PC-9 (cell line): ENCODE measurements around the gene SEMA5A. TPM values are rescaled to one million over a fixed set of nuclear protein-coding genes. Genes with fewer than 3 reads are reported as not detected.

Experiments used
- BruUV-seq: library from RNA; stranded (reverse); fragments of 400-500 nt; replicated peaks from 2 replicates; lab custom pipeline; 2021; lab: Mats Ljungman, UMichigan
- CTCF ChIA-PET: fragments of 300-600 bp; sonication (Branson Sonifier 250); formaldehyde crosslinking; loops from one replicate; lab custom pipeline; 2022; ENCODE audit warnings: antibody characterized with exemption; lab: Charles Lee
- POLR2A ChIA-PET: fragments of 300-600 bp; sonication (Branson Sonifier 250); formaldehyde crosslinking; loops from one replicate; lab custom pipeline; 2022; ENCODE audit warnings: antibody characterized with exemption; ENCODE audit not compliant: unreplicated experiment; lab: Charles Lee
- DNase-seq, 2 experiments: peaks; one replicate each; pipeline versions ENCODE4 v3.0.0 to v3.0.0-alpha.2; 2015 to 2022; ENCODE audit warnings: mixed read lengths in 1 of 2
- H2AFZ ChIP-seq: fragments of 200-600 bp; sonication (generic); 2 replicates; pipeline ENCODE4 v1.8.1; 2017; ENCODE audit warnings: antibody characterized with exemption
- H3F3A ChIP-seq: fragments of 200-600 bp; sonication (generic); 2 replicates; pipeline ENCODE4 v1.8.1; 2017; ENCODE audit warnings: antibody characterized with exemption, mild to moderate bottlenecking, low read depth; ENCODE audit not compliant: insufficient read depth
- H3K27ac ChIP-seq: fragments of 200-600 bp; sonication (generic); 2 replicates; pipeline ENCODE4 v1.6.1; 2016; ENCODE audit warnings: mixed run types
- H3K27me3 ChIP-seq: fragments of 200-600 bp; sonication (generic); 2 replicates; pipeline ENCODE4 v1.6.1; 2016; ENCODE audit warnings: low read depth, mixed run types; ENCODE audit not compliant: insufficient read depth
- H3K36me3 ChIP-seq: fragments of 200-600 bp; sonication (generic); 2 replicates; pipeline ENCODE4 v1.6.1; 2016; ENCODE audit warnings: low read depth, mixed run types
- H3K4me1 ChIP-seq: fragments of 200-600 bp; sonication (generic); replicated peaks from 2 replicates; pipeline ENCODE4 v1.6.1; 2016; ENCODE audit warnings: mixed run types; ENCODE audit not compliant: insufficient read depth
- H3K4me2 ChIP-seq: fragments of 200-600 bp; sonication (generic); 2 replicates; pipeline ENCODE4 v1.6.1; 2017; ENCODE audit warnings: mixed run types
- H3K4me3 ChIP-seq: fragments of 200-600 bp; sonication (generic); 2 replicates; pipeline ENCODE4 v1.6.1; 2016; ENCODE audit warnings: mixed run types
- H3K79me2 ChIP-seq: fragments of 200-600 bp; sonication (generic); 2 replicates; pipeline ENCODE4 v1.6.1; 2017; ENCODE audit warnings: low read depth, mixed run types
- H3K9me2 ChIP-seq: fragments of 200-600 bp; sonication (generic); 2 replicates; pipeline ENCODE4 v1.8.1; 2017; ENCODE audit warnings: mild to moderate bottlenecking; ENCODE audit not compliant: insufficient read depth
- H3K9me3 ChIP-seq: fragments of 200-600 bp; sonication (generic); 2 replicates; pipeline ENCODE4 v1.8.1; 2016; ENCODE audit warnings: low read depth; ENCODE audit not compliant: insufficient read depth
- H4K20me1 ChIP-seq: fragments of 200-600 bp; sonication (generic); 2 replicates; pipeline ENCODE4 v1.8.1; 2017; ENCODE audit not compliant: insufficient read depth
- CTCF ChIP-seq: fragments of 200-600 bp; sonication (generic); conservative IDR thresholded peaks from 2 replicates; pipeline ENCODE4 v1.6.1; 2017; ENCODE audit warnings: mixed run types, antibody characterized with exemption, mild to moderate bottlenecking, moderate library complexity
- EZH2 ChIP-seq: fragments of 200-600 bp; sonication (generic); IDR thresholded peaks from 2 replicates; pipeline ENCODE4 v1.8.0; 2017; ENCODE audit warnings: antibody characterized with exemption, low read depth
- intact Hi-C: fragments of 100-400 bp; cut with micrococcal nuclease; formaldehyde crosslinking; loops from one replicate; pipeline ENCODE4 v1.10.0; 2022; ENCODE audit not compliant: unreplicated experiment
- total RNA-seq: library from RNA; stranded (reverse); gene quantifications from 2 replicates; pipeline ENCODE4 v1.2.3, GENCODE V29; 2021

The SEMA5A gene
- total RNA-seq, 1 experiment from 2014 or later, result not detected

- H2AFZ ChIP-seq, result no peak overlapping the region
- H3F3A ChIP-seq, result no peaks in the 10 kb centered on the region
- no peaks in the 10 kb centered on the region for H3K36me3 ChIP-seq
- no peaks in the 10 kb centered on the region for H4K20me1 ChIP-seq
- H3K27ac ChIP-seq, result no peak overlapping the region
- CTCF ChIA-PET, result no interaction called here
- POLR2A ChIA-PET, result no interaction called here
- H3K4me1 ChIP-seq, result no peaks in the 10 kb centered on the region
- no peak overlapping the region for H3K4me2 ChIP-seq
- no peak for DNase-seq
- no peaks in the 10 kb centered on the region for H3K9me2 ChIP-seq
- H3K27me3 ChIP-seq, result no peaks in the 10 kb centered on the region
- H3K79me2 ChIP-seq, result no peaks in the 10 kb centered on the region
- H3K9me3 ChIP-seq, result no peaks in the 10 kb centered on the region
- H3K4me3 ChIP-seq, result no peak overlapping the region
- intact Hi-C loops, result no loop called here
- no TSS peak for BruUV-seq
- TF ChIP-seq CTCF (no peak), EZH2 (no peak)
Measured at GRCh38 chr5:9282211-9282610, 263.7 kb downstream of the SEMA5A start.

- Histone ChIP-seq H3K36me3 (no peaks in the 10 kb centered on the region), H3K79me2 (no peaks in the 10 kb centered on the region), H3K4me3 (no peak overlapping the region), H4K20me1 (no peaks in the 10 kb centered on the region), H3K4me1 (no peaks in the 10 kb centered on the region), H3K9me3 (no peaks in the 10 kb centered on the region), H3F3A (no peaks in the 10 kb centered on the region), H3K4me2 (no peak overlapping the region), H3K27me3 (no peaks in the 10 kb centered on the region), H2AFZ (no peak overlapping the region), H3K9me2 (no peaks in the 10 kb centered on the region), H3K27ac (no peak overlapping the region)
- no TSS peak for BruUV-seq
- TF ChIP-seq CTCF (no peak), EZH2 (no peak)
- intact Hi-C loops, result no loop called here
- DNase-seq, result peak in 1 of 2 experiments; percentile 33
- ChIA-PET CTCF (no interaction called here), POLR2A (no interaction called here)
Measured at GRCh38 chr5:9279774-9280173, 266.1 kb downstream of the SEMA5A start.

GRCh38 chr5:9278921-9279603 is 266.8 kb downstream of the SEMA5A start:
- H3K27ac ChIP-seq, result no peak overlapping the region
- H3K36me3 ChIP-seq, result no peaks in the 10 kb centered on the region
- no peak for TF ChIP-seq EZH2
- H3K4me2 ChIP-seq, result no peak overlapping the region
- intact Hi-C loops, result no loop called here
- peak in 1 of 2 experiments; percentile 18 for DNase-seq
- POLR2A ChIA-PET, result no interaction called here
- no peaks in the 10 kb centered on the region for H3K9me2 ChIP-seq
- no peaks in the 10 kb centered on the region for H3K4me1 ChIP-seq
- H4K20me1 ChIP-seq, result no peaks in the 10 kb centered on the region
- H3K4me3 ChIP-seq, result no peak overlapping the region
- H3K27me3 ChIP-seq, result no peaks in the 10 kb centered on the region
- H3K9me3 ChIP-seq, result no peaks in the 10 kb centered on the region
- H2AFZ ChIP-seq, result no peak overlapping the region
- H3F3A ChIP-seq, result no peaks in the 10 kb centered on the region
- CTCF ChIA-PET, result no interaction called here
- no peaks in the 10 kb centered on the region for H3K79me2 ChIP-seq
- no TSS peak for BruUV-seq
